Measurements from ENCODE around the gene PRUNE1.

DNA sequence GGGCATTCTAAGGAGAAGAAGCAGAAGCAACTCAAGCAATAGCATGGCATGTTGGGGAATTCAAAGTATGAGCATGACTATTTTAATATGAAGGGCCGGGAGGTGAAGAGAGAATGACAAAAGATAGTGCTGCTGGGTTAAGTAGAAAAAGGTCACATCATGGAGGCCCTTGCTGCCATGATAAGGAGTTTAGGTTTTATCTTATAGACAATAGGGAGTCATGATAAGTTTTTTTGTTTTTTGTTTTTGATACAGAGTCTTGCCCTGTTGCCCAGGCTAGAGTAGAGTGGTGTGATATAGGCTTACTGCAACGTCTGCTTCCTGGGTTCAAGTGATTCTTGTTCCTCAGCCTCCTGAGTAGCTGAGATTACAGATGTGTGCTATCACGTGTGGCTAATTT, 31.3 kb downstream of the PRUNE1 start:
- TF ChIP-seq, protein P1, sequence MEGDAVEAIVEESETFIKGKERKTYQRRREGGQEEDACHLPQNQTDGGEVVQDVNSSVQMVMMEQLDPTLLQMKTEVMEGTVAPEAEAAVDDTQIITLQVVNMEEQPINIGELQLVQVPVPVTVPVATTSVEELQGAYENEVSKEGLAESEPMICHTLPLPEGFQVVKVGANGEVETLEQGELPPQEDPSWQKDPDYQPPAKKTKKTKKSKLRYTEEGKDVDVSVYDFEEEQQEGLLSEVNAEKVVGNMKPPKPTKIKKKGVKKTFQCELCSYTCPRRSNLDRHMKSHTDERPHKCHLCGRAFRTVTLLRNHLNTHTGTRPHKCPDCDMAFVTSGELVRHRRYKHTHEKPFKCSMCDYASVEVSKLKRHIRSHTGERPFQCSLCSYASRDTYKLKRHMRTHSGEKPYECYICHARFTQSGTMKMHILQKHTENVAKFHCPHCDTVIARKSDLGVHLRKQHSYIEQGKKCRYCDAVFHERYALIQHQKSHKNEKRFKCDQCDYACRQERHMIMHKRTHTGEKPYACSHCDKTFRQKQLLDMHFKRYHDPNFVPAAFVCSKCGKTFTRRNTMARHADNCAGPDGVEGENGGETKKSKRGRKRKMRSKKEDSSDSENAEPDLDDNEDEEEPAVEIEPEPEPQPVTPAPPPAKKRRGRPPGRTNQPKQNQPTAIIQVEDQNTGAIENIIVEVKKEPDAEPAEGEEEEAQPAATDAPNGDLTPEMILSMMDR (IDR thresholded peaks at IDR 0.05): no peak
- TF ChIP-seq POLR2A (IDR thresholded peaks at IDR 0.05): no peak

Data from thyroid gland (tissue), 4 donors.